ENCODE results near the gene CDK8. TPM values are rescaled to one million over a fixed set of nuclear protein-coding genes. Genes with fewer than 3 reads are reported as not detected.

The CDK8 gene
- total RNA-seq, 1 experiment from 2014 or later, result 14.5 TPM

DNA sequence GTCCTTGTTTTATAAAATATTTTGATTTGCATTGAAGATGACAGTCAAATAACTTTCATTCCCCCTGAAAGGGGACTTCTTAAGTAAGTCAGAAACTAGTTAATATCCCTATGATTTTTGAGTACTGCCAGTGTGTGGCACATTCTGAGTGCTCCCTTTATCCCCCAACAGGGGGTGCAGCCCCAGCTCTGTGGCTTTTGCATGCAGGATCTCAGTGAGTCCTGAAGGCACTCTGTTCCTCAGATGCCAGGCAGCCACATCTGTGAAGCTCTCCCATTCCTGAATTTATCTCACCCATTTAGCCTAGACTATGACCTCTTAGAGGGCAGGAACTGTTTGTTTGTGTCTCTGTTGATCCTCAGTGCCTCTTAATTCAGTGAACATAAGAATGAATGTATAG lies 123.1 kb downstream of the CDK8 start:
- Histone ChIP-seq H3K9me3 (ENCODE audit: low read length) (no peaks in the 10 kb centered on the region), H2AFZ (ENCODE audit: low read length) (no peak overlapping the region), H3K9me2 (replicated peaks; ENCODE audit: low read length) (no peaks in the 10 kb centered on the region), H4K20me1 (ENCODE audit: low read length) (no peaks in the 10 kb centered on the region), H3K4me1 (ENCODE audit: insufficient read depth, low read length) (no peaks in the 10 kb centered on the region), H3K4me2 (ENCODE audit: low read length) (no peak overlapping the region), H3K9ac (ENCODE audit: low read length) (no peak overlapping the region), H3K36me3 (ENCODE audit: low read depth, low read length) (no peaks in the 10 kb centered on the region), H3K27ac (ENCODE audit: low read length) (no peak overlapping the region), H3K79me2 (ENCODE audit: low read length) (no peaks in the 10 kb centered on the region), H3K4me3 (ENCODE audit: low read length) (no peak overlapping the region), H3K27me3 (ENCODE audit: low read length) (no peaks in the 10 kb centered on the region), H3F3A (ENCODE audit: low read length, unreplicated experiment) (no peaks in the 10 kb centered on the region)
- ChIA-PET CTCF (interaction anchor here (0.5 to 0.9 kb wide), 3 partner anchors 112 to 322 kb away, joined by 3 read pairs; no protein-coding TSS in a partner anchor), POLR2A (ENCODE audit: unreplicated experiment) (no interaction called here)
- intact Hi-C loops (cut with micrococcal nuclease), result loop anchor here (5.0 kb wide), 2 partner anchors 120 kb away; no protein-coding TSS in a partner anchor
- TF ChIP-seq, protein P1, sequence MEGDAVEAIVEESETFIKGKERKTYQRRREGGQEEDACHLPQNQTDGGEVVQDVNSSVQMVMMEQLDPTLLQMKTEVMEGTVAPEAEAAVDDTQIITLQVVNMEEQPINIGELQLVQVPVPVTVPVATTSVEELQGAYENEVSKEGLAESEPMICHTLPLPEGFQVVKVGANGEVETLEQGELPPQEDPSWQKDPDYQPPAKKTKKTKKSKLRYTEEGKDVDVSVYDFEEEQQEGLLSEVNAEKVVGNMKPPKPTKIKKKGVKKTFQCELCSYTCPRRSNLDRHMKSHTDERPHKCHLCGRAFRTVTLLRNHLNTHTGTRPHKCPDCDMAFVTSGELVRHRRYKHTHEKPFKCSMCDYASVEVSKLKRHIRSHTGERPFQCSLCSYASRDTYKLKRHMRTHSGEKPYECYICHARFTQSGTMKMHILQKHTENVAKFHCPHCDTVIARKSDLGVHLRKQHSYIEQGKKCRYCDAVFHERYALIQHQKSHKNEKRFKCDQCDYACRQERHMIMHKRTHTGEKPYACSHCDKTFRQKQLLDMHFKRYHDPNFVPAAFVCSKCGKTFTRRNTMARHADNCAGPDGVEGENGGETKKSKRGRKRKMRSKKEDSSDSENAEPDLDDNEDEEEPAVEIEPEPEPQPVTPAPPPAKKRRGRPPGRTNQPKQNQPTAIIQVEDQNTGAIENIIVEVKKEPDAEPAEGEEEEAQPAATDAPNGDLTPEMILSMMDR (conservative IDR thresholded peaks at IDR 0.05; ENCODE audit: low read depth, low read length), result peak; percentile 58
- no peak for TF ChIP-seq EZH2 (IDR thresholded peaks at IDR 0.05; ENCODE audit: low read length, unreplicated experiment)
- ATAC-seq (peak; percentile 45; the same call in 1 of the 2 replicates), DNase-seq (peak; percentile 44)
- BruUV-seq (replicated peaks), result no TSS peak

DNA sequence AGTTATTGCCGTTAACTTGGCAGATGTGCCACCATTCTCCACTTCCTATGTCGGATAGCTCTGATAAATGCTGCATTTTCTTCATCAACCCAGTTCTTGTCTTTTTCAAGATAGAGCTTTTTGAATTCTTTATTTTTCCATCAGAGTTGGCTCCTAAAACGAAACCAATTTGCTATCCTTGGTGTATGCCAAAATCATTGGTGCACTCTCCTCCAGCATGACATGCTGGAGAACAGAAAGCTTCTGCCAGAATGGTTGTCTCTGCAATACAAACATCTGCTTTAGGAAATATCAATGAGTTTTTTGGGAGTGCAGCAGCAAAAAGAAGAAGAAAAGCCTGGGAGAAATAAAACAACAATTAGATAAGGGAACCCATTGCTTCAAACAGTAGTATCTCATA lies 124.2 kb downstream of the CDK8 start:
- H3K4me3 ChIP-seq (ENCODE audit: low read length), result no peak overlapping the region
- no peak for DNase-seq
- no peaks in the 10 kb centered on the region for H3K9me2 ChIP-seq (replicated peaks; ENCODE audit: low read length)
- no peak overlapping the region for H3K27ac ChIP-seq (ENCODE audit: low read length)
- TF ChIP-seq, protein P1 (conservative IDR thresholded peaks at IDR 0.05; ENCODE audit: low read depth, low read length), result no peak
- TF ChIP-seq EZH2phosphoT487 (IDR thresholded peaks at IDR 0.05; ENCODE audit: borderline replicate concordance, low read length) (no peak), EZH2 (IDR thresholded peaks at IDR 0.05; ENCODE audit: low read length, unreplicated experiment) (no peak)
- no peak for ATAC-seq
- no peaks in the 10 kb centered on the region for H3F3A ChIP-seq (ENCODE audit: low read length, unreplicated experiment)
- ChIA-PET POLR2A (ENCODE audit: unreplicated experiment) (no interaction called here), CTCF (no interaction called here)
- no peaks in the 10 kb centered on the region for H3K9me3 ChIP-seq (ENCODE audit: low read length)
- no TSS peak for BruUV-seq (replicated peaks)
- H2AFZ ChIP-seq (ENCODE audit: low read length), result no peak overlapping the region
- H3K36me3 ChIP-seq (ENCODE audit: low read depth, low read length), result no peaks in the 10 kb centered on the region
- H3K9ac ChIP-seq (ENCODE audit: low read length), result no peak overlapping the region
- no peaks in the 10 kb centered on the region for H3K79me2 ChIP-seq (ENCODE audit: low read length)
- no peaks in the 10 kb centered on the region for H3K4me1 ChIP-seq (ENCODE audit: insufficient read depth, low read length)
- no peaks in the 10 kb centered on the region for H4K20me1 ChIP-seq (ENCODE audit: low read length)
- H3K27me3 ChIP-seq (ENCODE audit: low read length), result no peaks in the 10 kb centered on the region
- H3K4me2 ChIP-seq (ENCODE audit: low read length), result no peak overlapping the region
- intact Hi-C loops (cut with micrococcal nuclease), result loop anchor here (5.0 kb wide), 2 partner anchors 119 to 121 kb away; no protein-coding TSS in a partner anchor

DNA sequence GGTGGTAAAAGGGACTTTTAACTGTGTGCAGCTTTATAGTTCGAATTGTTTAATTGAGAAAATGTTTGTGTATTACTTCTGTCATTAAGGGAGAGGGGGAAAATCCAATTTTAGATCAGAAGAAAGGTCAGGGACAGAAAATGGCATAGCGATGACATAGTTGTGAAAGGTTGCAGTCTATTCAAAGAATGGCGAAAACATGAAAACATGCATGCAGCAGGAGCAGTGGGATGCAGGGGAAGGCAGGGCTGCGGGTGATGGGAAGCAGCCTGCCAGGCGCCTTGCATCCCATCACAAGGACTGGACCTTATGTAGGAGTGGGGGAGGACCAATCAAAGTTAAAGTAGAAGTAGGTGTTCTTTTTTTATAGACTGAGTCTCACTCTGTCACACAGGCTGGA lies 125.9 kb downstream of the CDK8 start:
- no TSS peak for BruUV-seq (replicated peaks)
- no peaks in the 10 kb centered on the region for H4K20me1 ChIP-seq (ENCODE audit: low read length)
- ChIA-PET CTCF (no interaction called here), POLR2A (ENCODE audit: unreplicated experiment) (no interaction called here)
- no peak overlapping the region for H3K4me2 ChIP-seq (ENCODE audit: low read length)
- no peaks in the 10 kb centered on the region for H3K36me3 ChIP-seq (ENCODE audit: low read depth, low read length)
- H2AFZ ChIP-seq (ENCODE audit: low read length), result no peak overlapping the region
- no peaks in the 10 kb centered on the region for H3K9me2 ChIP-seq (replicated peaks; ENCODE audit: low read length)
- ATAC-seq (no peak), DNase-seq (no peak)
- no peaks in the 10 kb centered on the region for H3K27me3 ChIP-seq (ENCODE audit: low read length)
- no peaks in the 10 kb centered on the region for H3K79me2 ChIP-seq (ENCODE audit: low read length)
- no peaks in the 10 kb centered on the region for H3K9me3 ChIP-seq (ENCODE audit: low read length)
- TF ChIP-seq, protein P1 (conservative IDR thresholded peaks at IDR 0.05; ENCODE audit: low read depth, low read length), result no peak
- TF ChIP-seq EZH2 (IDR thresholded peaks at IDR 0.05; ENCODE audit: low read length, unreplicated experiment) (no peak), EZH2phosphoT487 (IDR thresholded peaks at IDR 0.05; ENCODE audit: borderline replicate concordance, low read length) (no peak)
- H3F3A ChIP-seq (ENCODE audit: low read length, unreplicated experiment), result no peaks in the 10 kb centered on the region
- no peak overlapping the region for H3K27ac ChIP-seq (ENCODE audit: low read length)
- H3K4me1 ChIP-seq (ENCODE audit: insufficient read depth, low read length), result no peaks in the 10 kb centered on the region
- no peak overlapping the region for H3K4me3 ChIP-seq (ENCODE audit: low read length)
- no peak overlapping the region for H3K9ac ChIP-seq (ENCODE audit: low read length)
- intact Hi-C loops (cut with micrococcal nuclease), result loop anchor here (5.0 to 10.0 kb wide), 3 partner anchors 117 to 195 kb away; no protein-coding TSS in a partner anchor

Data from PC-3 (cell line).